NCI-H510A treated with DMSO at 0.1 percent for 48 hours (cell line): ENCODE measurements around the gene FBH1.
"Not testable (repeated sequence)": the region's sequence is repeated elsewhere in the genome, so short reads cannot be mapped to it uniquely, and the experiment has no call there.

Source experiments
- DNase-seq: peaks from one replicate; lab custom pipeline; 2025; lab: John Stamatoyannopoulos, UW

Gene FBH1

DNA sequence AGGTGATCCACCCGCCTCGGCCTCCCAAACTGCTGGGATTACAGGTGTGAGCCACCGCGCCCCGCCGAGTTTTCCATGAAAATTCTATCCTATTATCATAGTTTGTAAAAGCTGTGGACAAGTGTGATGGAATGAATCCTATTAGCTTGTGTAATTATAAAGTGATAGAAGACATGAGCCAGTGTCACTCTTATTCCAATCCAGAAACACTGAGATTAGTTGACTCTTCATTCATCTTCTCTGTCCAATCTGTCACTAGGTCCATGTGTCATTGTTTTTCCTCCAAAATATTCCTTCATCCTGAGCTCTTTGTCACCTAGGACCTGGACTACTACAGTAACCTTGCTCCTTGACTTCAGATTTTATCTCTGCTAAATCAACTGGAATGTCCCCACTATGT is 13.5 kb downstream of the FBH1 start:
- no peak for DNase-seq

DNA sequence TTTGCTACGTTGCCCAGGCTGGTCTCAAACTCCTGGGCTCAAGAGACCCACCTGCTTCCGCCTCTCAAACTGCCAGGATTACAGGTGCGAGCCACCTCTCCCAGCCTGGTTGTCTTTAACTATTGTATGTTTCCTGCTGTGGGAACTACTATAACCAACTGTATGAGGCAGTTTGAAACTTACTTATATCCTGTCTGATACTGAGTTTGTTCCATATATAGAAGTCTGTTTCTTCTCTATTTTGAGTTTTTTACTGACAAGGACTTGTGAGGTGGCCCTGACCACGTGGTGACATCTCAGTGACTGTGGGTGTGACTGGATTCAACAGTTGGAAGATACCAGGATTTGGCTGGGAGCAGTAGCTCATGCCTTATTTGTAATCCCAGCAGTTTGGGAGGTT is 14.2 kb downstream of the FBH1 start:
- no peak for DNase-seq

GRCh38 chr10:5905854-5906507 is 15.9 kb downstream of the FBH1 start:
- DNase-seq: no peak

DNA sequence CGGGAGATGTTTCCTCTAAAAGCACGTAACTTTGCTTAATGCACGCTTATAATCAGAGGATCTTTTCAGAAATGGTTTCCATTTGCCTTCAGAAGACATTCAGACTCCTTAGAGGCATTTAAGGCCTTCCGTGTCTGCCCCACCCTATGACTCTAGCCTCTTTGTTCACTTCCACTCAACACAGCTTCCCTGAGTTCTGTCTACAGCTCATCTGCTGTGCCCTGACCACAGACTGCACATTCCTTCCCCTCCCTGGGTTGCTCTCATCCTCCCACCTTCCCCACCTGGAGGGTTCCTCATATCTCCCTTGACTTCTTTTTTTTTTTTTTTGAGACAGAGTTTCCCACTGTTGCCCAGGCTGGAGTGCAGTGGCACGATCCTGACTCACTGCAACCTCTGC is 16.6 kb downstream of the FBH1 start:
- no peak for DNase-seq

DNA sequence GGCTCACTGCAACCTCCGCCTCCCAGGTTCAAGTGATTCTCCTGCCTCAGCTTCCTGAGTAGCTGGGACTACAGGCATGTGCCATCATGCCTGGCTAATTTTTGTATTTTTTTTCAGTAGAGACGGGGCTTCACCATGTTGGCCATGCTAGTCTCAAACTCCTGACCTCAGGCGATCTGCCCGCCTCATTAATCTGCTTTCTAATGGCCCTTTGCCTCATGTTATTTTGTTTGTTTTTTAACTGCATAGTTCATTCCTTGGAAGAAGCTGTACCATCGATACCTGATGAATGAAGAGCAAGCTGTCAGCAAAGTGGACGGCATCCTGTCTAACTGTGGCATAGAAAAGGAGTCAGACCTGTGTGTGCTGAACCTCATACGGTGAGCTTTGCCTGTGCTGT is 18.6 kb downstream of the FBH1 start:
- not testable (repeated sequence) for DNase-seq

GRCh38 chr10:5910323-5911100 is 20.5 kb downstream of the FBH1 start:
- no peak for DNase-seq

GRCh38 chr10:5911670-5912069 is 21.6 kb downstream of the FBH1 start:
- DNase-seq: no peak

DNA sequence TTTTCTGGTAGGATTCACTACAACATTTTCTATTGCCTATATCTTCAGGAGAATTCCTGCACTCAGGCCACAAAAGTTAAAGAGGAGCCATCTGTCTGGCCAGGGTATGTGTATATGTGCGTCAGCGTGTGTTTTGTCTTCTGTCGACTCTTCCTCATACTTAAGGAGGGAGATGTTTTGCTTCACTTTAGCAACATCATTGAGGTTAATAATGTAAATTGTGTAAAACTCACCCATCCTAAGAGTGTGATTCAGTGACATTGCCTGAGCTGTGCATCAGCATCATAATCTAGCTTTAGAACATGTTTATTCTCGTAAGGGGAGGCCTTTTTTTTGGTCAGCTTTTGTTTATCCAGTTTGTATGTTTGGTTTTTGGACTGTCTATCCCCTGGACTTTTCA is 23.7 kb downstream of the FBH1 start:
- no peak for DNase-seq

DNA sequence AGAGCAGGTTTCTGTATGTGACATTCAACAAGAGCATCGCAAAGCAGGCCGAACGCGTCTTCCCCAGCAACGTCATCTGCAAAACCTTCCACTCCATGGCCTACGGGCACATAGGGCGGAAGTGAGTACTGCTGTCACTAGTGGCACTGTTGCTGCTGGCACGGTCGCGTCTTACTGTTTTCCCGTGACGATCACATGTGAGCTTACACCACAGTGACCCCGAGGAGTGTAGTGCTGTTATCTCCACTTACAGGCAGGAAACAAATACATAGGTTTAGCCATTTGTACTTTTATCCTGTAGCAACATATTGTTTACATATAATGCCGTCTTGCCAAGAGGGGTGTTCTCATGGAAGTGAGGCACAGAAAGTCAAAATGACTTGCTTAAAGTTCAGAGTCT is 25.4 kb downstream of the FBH1 start:
- DNase-seq: no peak

- DNase-seq: no peak
Observed at GRCh38 chr10:5917305-5917704, 27.3 kb downstream of the FBH1 start.

GRCh38 chr10:5918763-5919162 is 28.7 kb downstream of the FBH1 start:
- DNase-seq: no peak

- DNase-seq: no peak
Observed at GRCh38 chr10:5919568-5919967, 29.5 kb downstream of the FBH1 start.

DNA sequence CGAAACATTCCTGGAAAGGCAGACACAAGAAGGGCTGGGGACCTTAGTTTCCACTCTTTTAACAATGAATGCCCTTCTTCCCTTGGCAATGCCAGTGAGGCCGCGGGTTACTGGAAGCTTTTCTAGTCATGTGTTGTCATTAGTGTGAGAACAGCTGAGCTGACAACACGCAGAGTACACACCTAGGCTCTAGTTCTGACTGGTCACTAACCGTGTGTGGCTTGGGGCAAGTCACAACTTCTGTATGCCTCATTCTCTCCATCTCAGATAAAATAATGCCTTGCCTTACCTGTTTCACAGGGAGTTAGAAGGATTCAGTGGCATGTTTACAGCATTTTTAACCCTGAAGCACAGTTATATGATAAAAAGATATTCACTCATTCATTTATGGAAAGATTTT is 31.7 kb downstream of the FBH1 start:
- DNase-seq: no peak

- DNase-seq: no peak
Observed at GRCh38 chr10:5924889-5925288, 34.8 kb downstream of the FBH1 start.

- no peak for DNase-seq
Observed at GRCh38 chr10:5927306-5927705, 37.3 kb downstream of the FBH1 start.

- DNase-seq: no peak
Observed at GRCh38 chr10:5929442-5929841, 39.4 kb downstream of the FBH1 start.

GRCh38 chr10:5930272-5930671 is 40.2 kb downstream of the FBH1 start:
- DNase-seq: no peak

GRCh38 chr10:5932345-5932744 is 42.3 kb downstream of the FBH1 start:
- no peak for DNase-seq

- DNase-seq: no peak
Observed at GRCh38 chr10:5933909-5934546, 44.0 kb downstream of the FBH1 start.

- no peak for DNase-seq
Observed at GRCh38 chr10:5935628-5936027, 45.6 kb downstream of the FBH1 start.

DNA sequence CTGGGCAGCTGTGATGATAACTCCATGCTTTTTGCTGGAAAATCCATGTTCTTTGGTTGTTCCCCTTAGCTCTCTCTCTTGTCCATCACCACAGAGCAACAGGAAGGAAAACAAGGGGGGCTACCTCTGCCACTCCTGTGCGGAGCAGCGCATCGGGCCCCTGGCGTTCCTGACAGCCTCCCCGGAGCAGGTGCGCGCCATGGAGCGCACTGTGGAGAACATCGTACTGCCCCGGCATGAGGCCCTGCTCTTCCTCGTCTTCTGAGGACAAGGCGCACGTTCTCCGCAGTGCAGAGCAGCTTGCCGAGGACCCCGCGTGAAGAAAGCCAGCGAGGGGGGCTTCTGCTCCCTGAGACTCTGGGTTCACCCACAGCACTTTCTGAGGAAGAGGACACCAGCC is 47.0 kb downstream of the FBH1 start:
- DNase-seq: no peak

DNA sequence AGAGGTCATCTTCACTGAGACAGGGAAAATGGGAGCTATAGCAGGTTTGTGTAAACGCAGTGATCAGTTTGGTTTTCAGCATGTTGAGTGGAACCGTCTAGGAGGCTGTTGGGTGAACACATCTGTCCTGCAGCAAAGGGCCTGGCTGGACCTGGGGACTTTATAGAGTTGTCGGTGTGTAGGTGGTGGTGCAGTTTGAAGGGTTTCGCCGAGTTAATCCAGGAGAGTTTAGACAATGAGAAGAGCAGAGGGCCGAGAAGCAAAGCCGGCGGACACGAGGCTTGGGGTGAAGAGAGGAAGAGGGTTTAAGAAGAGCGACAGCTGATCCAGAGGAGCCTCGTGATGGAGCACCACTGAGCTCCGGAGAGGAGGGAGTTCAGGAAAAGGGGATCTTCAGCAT is 48.2 kb downstream of the FBH1 start:
- DNase-seq: no peak

GRCh38 chr10:5940807-5941218 is 50.8 kb downstream of the FBH1 start:
- no peak for DNase-seq
